ENCODE results near the gene TRMT2A.

The TRMT2A gene

DNA sequence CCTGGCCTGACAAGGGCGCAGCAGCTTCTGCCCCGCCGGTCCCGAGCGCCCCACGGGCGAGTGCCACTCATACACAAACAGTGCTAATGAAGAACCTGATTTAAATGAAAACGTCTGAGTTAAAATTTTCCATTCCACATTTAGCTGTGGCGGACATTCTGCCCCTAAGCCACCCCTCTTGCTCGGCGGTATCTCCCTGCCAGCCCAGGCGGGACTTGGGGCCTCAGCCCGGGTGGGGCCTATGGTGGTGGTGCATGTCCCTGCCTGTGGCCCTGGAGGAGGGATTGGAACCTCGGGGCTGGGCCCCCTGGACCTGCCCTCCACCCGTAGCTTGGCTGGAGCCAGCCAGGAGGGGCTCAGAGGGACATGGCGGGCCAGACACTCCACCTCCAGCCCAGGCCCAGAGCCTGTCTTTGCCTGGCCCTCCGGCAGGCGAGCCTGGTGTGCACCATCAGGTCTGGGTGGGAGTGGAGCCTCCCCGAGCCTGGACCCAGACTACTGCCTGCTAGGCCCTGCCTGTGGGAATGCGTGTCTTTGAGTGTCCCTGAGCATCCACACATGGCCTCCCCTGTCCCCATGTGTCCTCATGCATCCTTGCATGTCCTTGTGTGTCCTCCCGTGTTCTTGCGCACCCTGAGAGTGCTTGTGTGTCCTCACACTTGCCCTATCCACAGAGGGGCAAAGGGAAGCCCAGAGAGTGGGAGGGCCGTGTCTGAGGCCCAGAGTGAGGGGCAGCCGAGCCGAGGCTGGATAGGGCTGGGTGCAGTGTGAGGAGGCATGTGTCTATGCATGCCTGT is 19.0 kb upstream of the TRMT2A start:
- peaks cover 12 to 19% of the 10 kb centered on the region in 2 donors for H3K4me1 ChIP-seq (ENCODE audit: control insufficient read depth in 2 of 2, insufficient read depth in 2 of 2, low read length in 2 of 2)
- no peak overlapping the region for H3K9ac ChIP-seq (ENCODE audit: low read depth in 1 of 2, low read length in 2 of 2)
- no peak overlapping the region for H3K4me3 ChIP-seq (ENCODE audit: low read length in 2 of 2)

DNA sequence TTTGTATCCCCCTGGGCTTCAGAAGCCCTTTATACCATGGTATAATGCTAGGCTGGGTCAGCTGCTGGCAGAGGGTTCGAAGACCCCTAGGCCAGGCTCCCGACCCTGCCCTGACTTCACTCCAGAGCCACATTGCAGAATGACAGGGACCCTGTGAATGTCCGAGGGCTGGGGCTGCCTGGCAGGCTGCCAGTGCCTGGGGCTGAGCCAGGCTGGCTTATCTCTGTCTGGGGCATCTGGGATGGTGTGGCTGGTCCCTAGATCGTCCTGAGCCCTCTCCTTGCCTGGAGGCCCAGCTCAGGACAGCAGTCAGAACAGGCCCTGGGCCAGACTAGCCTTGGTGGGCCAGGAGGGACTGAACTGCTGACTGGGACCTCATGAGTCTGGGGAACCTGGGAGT is 18.2 kb upstream of the TRMT2A start:
- H3K4me3 ChIP-seq (ENCODE audit: low read length in 2 of 2): no peak overlapping the region
- H3K9ac ChIP-seq (ENCODE audit: low read depth in 1 of 2, low read length in 2 of 2): no peak overlapping the region
- H3K36me3 ChIP-seq (ENCODE audit: control insufficient read depth in 2 of 2, insufficient read depth in 2 of 2, low read length in 2 of 2): peaks cover 0 to 7% of the 10 kb centered on the region in 2 donors
- H3K27ac ChIP-seq (ENCODE audit: low read depth in 2 of 2, low read length in 2 of 2): no peak overlapping the region
- H3K4me1 ChIP-seq (ENCODE audit: control insufficient read depth in 2 of 2, insufficient read depth in 2 of 2, low read length in 2 of 2): peaks cover 16 to 19% of the 10 kb centered on the region in 2 donors
- H3K9me3 ChIP-seq (ENCODE audit: control insufficient read depth in 2 of 2, low read length in 2 of 2): no peaks in the 10 kb centered on the region
- H3K27me3 ChIP-seq (ENCODE audit: control insufficient read depth in 2 of 2, insufficient read depth in 2 of 2, low read length in 2 of 2): no peaks in the 10 kb centered on the region

More for the DNA sequence above, 19.0 kb upstream of the TRMT2A start:
- peaks cover 0 to 7% of the 10 kb centered on the region in 2 donors for H3K36me3 ChIP-seq (ENCODE audit: control insufficient read depth in 2 of 2, insufficient read depth in 2 of 2, low read length in 2 of 2)
- H3K27me3 ChIP-seq (ENCODE audit: control insufficient read depth in 2 of 2, insufficient read depth in 2 of 2, low read length in 2 of 2): no peaks in the 10 kb centered on the region
- no peak overlapping the region for H3K27ac ChIP-seq (ENCODE audit: low read depth in 2 of 2, low read length in 2 of 2)
- H3K9me3 ChIP-seq (ENCODE audit: control insufficient read depth in 2 of 2, low read length in 2 of 2): no peaks in the 10 kb centered on the region

DNA sequence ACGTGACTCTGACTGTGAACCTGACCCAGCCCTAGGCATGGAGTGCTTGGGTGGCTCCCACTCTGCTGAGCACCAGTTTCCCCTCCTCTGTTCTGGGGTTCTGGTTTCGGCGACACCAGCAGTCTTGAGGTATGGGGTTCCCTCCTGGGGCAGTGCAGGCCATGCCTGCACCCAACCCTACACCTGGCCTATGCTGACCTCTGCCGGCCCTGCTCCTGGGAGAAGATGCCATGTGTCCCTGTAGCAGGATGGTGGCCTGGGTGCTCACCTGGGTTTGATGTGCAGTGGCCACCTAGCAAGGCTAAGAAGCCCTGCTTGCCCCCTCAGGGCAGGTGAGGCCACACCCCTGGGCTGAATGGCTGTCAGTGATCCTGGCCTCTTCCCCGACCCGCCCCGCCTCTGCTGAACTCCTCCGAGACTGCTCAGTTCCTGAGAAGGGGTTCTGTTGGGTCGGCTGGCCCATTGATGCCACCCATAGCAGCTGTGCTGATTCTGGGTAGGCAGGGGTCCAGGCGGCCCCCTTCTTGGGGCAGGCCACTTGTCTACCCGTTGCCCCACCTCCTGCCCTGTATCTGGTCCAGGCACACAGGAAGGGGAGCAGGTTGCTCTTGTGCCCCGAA is 17.0 kb upstream of the TRMT2A start:
- peaks cover 17 to 19% of the 10 kb centered on the region in 2 donors for H3K4me1 ChIP-seq (ENCODE audit: control insufficient read depth in 2 of 2, insufficient read depth in 2 of 2, low read length in 2 of 2)
- no peaks in the 10 kb centered on the region for H3K9me3 ChIP-seq (ENCODE audit: control insufficient read depth in 2 of 2, low read length in 2 of 2)
- H3K9ac ChIP-seq (ENCODE audit: low read depth in 1 of 2, low read length in 2 of 2): no peak overlapping the region
- no peaks in the 10 kb centered on the region for H3K27me3 ChIP-seq (ENCODE audit: control insufficient read depth in 2 of 2, insufficient read depth in 2 of 2, low read length in 2 of 2)
- H3K27ac ChIP-seq (ENCODE audit: low read depth in 2 of 2, low read length in 2 of 2): no peak overlapping the region
- H3K4me3 ChIP-seq (ENCODE audit: low read length in 2 of 2): no peak overlapping the region
- H3K36me3 ChIP-seq (ENCODE audit: control insufficient read depth in 2 of 2, insufficient read depth in 2 of 2, low read length in 2 of 2): no peaks in the 10 kb centered on the region

DNA sequence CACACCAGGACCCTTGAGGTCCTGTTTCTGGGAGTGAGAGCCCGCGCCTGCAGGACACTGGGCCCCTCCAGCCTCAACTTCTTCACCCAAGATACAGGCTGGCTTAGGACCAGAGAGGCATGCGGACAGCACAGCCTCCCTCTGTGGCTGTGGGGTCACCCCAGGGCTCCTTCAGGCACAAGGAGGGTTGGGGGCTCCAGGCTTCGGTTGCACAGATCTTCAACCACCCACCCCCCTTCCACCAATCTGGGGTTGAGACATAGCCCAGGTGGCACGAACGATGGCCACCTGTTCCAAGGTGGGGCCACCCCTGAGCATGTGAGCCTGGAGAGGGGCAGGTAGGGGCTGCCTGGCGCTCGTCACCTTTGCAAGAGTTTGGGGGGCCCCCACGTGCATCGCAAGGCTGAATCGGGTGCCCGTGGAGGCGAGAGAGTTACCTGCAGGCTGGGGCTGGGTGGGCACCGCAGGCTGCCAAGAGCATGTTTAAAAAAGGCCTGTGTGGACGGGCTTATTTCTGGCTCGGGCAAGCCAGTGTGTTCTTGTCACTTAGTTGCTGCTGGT is 15.7 kb upstream of the TRMT2A start:
- Histone ChIP-seq H3K4me3 (ENCODE audit: low read length in 2 of 2) (peak overlapping the region; percentile 72 to 75), H3K9me3 (ENCODE audit: control insufficient read depth in 2 of 2, low read length in 2 of 2) (no peaks in the 10 kb centered on the region), H3K36me3 (ENCODE audit: control insufficient read depth in 2 of 2, insufficient read depth in 2 of 2, low read length in 2 of 2) (no peaks in the 10 kb centered on the region), H3K9ac (ENCODE audit: low read depth in 1 of 2, low read length in 2 of 2) (peak overlapping the region; percentile 44 to 71), H3K4me1 (ENCODE audit: control insufficient read depth in 2 of 2, insufficient read depth in 2 of 2, low read length in 2 of 2) (peaks cover 17 to 18% of the 10 kb centered on the region in 2 donors), H3K27me3 (ENCODE audit: control insufficient read depth in 2 of 2, insufficient read depth in 2 of 2, low read length in 2 of 2) (no peaks in the 10 kb centered on the region), H3K27ac (ENCODE audit: low read depth in 2 of 2, low read length in 2 of 2) (no peak overlapping the region)

DNA sequence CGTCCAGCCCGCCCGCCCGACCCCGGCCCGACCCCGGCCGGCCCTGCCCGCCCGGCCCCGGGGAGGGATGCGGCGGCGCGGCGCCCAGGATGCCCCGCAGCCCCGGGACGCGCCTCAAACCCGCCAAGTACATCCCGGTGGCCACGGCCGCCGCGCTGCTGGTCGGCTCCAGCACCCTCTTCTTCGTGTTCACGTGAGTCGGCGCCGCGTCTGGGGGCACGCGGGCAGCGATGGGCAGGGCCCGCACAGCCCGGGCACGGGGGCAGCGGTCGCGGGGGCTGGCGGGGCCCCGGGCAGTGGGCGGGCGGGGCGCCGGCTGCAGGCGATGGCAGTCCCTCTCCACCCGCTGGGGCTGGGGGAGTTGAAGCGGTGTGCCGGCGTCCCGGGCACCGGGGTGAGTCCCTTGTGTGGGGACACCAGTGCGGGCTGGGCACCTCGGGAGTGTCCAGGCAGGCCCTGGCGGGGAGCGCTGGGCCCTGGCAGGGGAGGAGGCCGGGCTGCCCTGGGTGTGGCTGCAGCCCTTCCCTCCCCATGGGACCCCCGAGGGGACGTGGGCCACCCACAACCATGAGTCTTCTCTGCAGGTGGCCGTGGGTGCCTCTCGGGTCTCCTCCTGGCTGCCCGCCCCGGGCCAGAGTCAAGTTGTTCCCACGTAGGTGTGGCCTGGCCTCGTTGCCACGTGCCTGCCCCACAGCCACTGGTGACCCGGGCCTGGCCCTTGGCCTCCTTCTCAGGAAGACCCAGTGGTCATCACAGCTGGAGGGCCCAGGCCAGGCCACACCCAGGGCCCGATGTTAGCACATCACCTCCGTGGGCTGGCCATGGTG is 15.0 kb upstream of the TRMT2A start:
- H3K9ac ChIP-seq (ENCODE audit: low read depth in 1 of 2, low read length in 2 of 2): peak overlapping the region; percentile 44 to 71
- H3K27ac ChIP-seq (ENCODE audit: low read depth in 2 of 2, low read length in 2 of 2): no peak overlapping the region
- H3K9me3 ChIP-seq (ENCODE audit: control insufficient read depth in 2 of 2, low read length in 2 of 2): no peaks in the 10 kb centered on the region
- H3K4me3 ChIP-seq (ENCODE audit: low read length in 2 of 2): peak overlapping the region; percentile 72 to 75
- no peaks in the 10 kb centered on the region for H3K27me3 ChIP-seq (ENCODE audit: control insufficient read depth in 2 of 2, insufficient read depth in 2 of 2, low read length in 2 of 2)
- peaks cover 3% of the 10 kb centered on the region in 2 donors for H3K36me3 ChIP-seq (ENCODE audit: control insufficient read depth in 2 of 2, insufficient read depth in 2 of 2, low read length in 2 of 2)
- H3K4me1 ChIP-seq (ENCODE audit: control insufficient read depth in 2 of 2, insufficient read depth in 2 of 2, low read length in 2 of 2): peaks cover 15% of the 10 kb centered on the region in 2 donors

DNA sequence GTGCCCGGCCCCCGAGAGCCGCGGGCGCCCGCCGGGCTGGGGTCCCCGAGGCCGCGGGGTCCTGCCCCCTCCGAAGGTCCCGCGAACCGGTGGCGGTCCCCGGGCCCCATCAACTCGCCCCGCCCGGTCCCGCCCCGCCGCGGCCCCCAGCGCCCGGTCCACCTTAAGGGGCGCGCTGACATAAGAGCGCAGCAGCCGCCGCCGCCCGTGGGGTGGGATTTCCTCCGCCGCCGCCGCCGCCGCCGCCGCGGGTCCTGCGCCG is 14.5 kb upstream of the TRMT2A start, which contains the start of gene ZDHHC8:
TSS of gene ZDHHC8 (plus strand) at position 208 of the 262 bp plus-strand sequence. CDS start 144 bp downstream, outside the sequence.
- H3K9me3 ChIP-seq (ENCODE audit: control insufficient read depth in 2 of 2, low read length in 2 of 2): no peaks in the 10 kb centered on the region
- peaks cover 4 to 7% of the 10 kb centered on the region in 2 donors for H3K36me3 ChIP-seq (ENCODE audit: control insufficient read depth in 2 of 2, insufficient read depth in 2 of 2, low read length in 2 of 2)
- peak within 1 kb of the TSS; percentile 75 to 79 for H3K4me3 ChIP-seq (ENCODE audit: low read length in 2 of 2)
- H3K27me3 ChIP-seq (ENCODE audit: control insufficient read depth in 2 of 2, insufficient read depth in 2 of 2, low read length in 2 of 2): no peaks in the 10 kb centered on the region
- peak within 1 kb of the TSS; percentile 72 to 85 for H3K9ac ChIP-seq (ENCODE audit: low read depth in 1 of 2, low read length in 2 of 2)
- peaks cover 15% of the 10 kb centered on the region in 2 donors for H3K4me1 ChIP-seq (ENCODE audit: control insufficient read depth in 2 of 2, insufficient read depth in 2 of 2, low read length in 2 of 2)
- peak within 1 kb of the TSS; percentile 76 to 83 for H3K27ac ChIP-seq (ENCODE audit: low read depth in 2 of 2, low read length in 2 of 2)

DNA sequence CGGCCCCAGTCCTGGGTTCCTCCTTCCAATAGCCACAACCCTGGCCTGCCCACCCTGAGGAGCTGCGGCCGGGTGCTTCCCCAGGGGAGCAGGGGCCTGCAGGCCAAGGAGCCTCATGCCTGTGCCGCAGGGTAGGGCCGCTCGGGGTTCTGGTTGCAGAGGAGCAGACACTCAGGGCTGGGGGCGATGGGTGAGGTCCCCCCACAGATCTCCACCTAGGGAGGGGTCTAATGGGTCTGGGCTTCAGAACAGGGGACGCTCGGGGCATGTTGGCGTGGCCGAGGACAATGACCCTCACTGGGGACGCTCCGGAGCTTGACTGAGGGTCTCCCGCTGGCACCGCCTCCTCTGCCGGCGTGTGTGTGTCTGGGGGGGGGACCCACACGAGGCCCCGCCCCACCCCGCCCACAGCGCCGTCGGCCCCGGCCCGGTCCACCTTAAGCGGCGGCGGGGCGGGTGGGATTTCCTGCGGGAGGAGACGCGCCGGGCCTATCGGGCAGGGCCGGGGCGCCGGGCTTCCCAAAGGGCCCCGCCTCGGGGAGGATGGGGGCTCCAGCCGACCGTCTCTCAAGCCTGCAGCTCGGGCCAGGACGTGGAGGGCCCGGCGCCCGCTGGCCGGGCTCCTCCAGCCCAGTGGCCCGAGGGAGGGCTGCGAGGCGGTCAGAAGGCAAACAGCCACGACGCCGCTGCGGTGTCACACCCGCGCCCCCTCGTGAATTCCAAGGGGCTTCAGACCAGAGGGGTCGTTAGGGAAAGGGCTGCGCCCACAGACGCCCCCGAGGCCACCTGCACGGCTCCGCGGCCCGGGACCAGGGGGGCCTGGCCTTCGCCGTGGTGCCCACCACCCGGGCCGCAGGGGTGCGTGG is 13.9 kb upstream of the TRMT2A start:
- peaks cover 9 to 11% of the 10 kb centered on the region in 2 donors for H3K36me3 ChIP-seq (ENCODE audit: control insufficient read depth in 2 of 2, insufficient read depth in 2 of 2, low read length in 2 of 2)
- H3K4me3 ChIP-seq (ENCODE audit: low read length in 2 of 2): peak overlapping the region; percentile 63 to 79
- H3K9me3 ChIP-seq (ENCODE audit: control insufficient read depth in 2 of 2, low read length in 2 of 2): no peaks in the 10 kb centered on the region
- no peaks in the 10 kb centered on the region for H3K27me3 ChIP-seq (ENCODE audit: control insufficient read depth in 2 of 2, insufficient read depth in 2 of 2, low read length in 2 of 2)
- peak overlapping the region; percentile 72 to 85 for H3K9ac ChIP-seq (ENCODE audit: low read depth in 1 of 2, low read length in 2 of 2)
- peaks cover 9 to 15% of the 10 kb centered on the region in 2 donors for H3K4me1 ChIP-seq (ENCODE audit: control insufficient read depth in 2 of 2, insufficient read depth in 2 of 2, low read length in 2 of 2)
- H3K27ac ChIP-seq (ENCODE audit: low read depth in 2 of 2, low read length in 2 of 2): peak overlapping the region; percentile 76 to 83

DNA sequence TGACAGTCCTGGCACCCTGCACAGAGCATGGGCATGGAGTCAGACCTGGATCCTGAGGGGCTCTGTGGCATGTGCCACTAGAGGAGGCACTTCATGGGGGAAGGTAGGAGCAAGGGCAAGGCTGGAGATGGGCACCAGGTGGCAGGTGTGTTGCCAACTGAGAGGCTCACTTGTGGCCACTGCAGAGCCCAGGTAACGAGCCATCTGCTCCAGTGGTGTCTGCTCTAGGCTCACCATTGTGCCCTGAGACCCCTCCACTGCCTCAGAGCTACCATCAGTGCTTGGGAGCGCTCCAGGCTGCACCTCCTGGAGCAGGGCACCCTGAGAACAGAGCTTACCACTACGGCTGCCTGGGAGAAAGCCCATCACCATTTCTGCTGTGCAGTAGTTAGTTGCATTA is 13.3 kb upstream of the TRMT2A start:
- H3K4me3 ChIP-seq (ENCODE audit: low read length in 2 of 2): no peak overlapping the region

DNA sequence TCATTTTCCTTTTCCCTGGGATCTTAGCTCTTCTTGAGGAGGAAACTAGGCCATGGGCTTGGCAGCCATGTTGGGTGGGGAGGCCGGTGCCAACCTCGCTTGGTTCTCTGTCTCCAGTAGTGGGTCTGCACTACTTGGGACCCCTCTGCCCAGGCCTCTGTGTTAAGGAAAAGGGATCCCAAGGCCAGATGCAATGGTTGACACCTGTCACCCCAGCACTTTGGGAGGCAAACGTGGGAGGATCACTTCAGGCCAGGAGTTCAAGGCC is 12.7 kb upstream of the TRMT2A start:
- H3K4me1 ChIP-seq (ENCODE audit: control insufficient read depth in 2 of 2, insufficient read depth in 2 of 2, low read length in 2 of 2): peaks cover 9 to 15% of the 10 kb centered on the region in 2 donors
- H3K9ac ChIP-seq (ENCODE audit: low read depth in 1 of 2, low read length in 2 of 2): no peak overlapping the region
- H3K27ac ChIP-seq (ENCODE audit: low read depth in 2 of 2, low read length in 2 of 2): no peak overlapping the region

More for the DNA sequence above, 13.3 kb upstream of the TRMT2A start:
- no peaks in the 10 kb centered on the region for H3K27me3 ChIP-seq (ENCODE audit: control insufficient read depth in 2 of 2, insufficient read depth in 2 of 2, low read length in 2 of 2)
- H3K4me1 ChIP-seq (ENCODE audit: control insufficient read depth in 2 of 2, insufficient read depth in 2 of 2, low read length in 2 of 2): peaks cover 9 to 15% of the 10 kb centered on the region in 2 donors
- H3K9ac ChIP-seq (ENCODE audit: low read depth in 1 of 2, low read length in 2 of 2): no peak overlapping the region
- H3K36me3 ChIP-seq (ENCODE audit: control insufficient read depth in 2 of 2, insufficient read depth in 2 of 2, low read length in 2 of 2): peaks cover 16 to 17% of the 10 kb centered on the region in 2 donors
- no peak overlapping the region for H3K27ac ChIP-seq (ENCODE audit: low read depth in 2 of 2, low read length in 2 of 2)
- H3K9me3 ChIP-seq (ENCODE audit: control insufficient read depth in 2 of 2, low read length in 2 of 2): no peaks in the 10 kb centered on the region

More for the DNA sequence above, 12.7 kb upstream of the TRMT2A start:
- Histone ChIP-seq H3K4me3 (ENCODE audit: low read length in 2 of 2) (no peak overlapping the region), H3K36me3 (ENCODE audit: control insufficient read depth in 2 of 2, insufficient read depth in 2 of 2, low read length in 2 of 2) (peaks cover 17 to 18% of the 10 kb centered on the region in 2 donors), H3K9me3 (ENCODE audit: control insufficient read depth in 2 of 2, low read length in 2 of 2) (no peaks in the 10 kb centered on the region), H3K27me3 (ENCODE audit: control insufficient read depth in 2 of 2, insufficient read depth in 2 of 2, low read length in 2 of 2) (no peaks in the 10 kb centered on the region)

All from mucosa of rectum (tissue), 2 donors.